HG03159 (cell line): ENCODE measurements around the gene TIGD3.

Experiments
- ATAC-seq: cut with Tn5 transposase; IDR thresholded peaks from one replicate; pipeline ENCODE4 v1.9.1; 2021; ENCODE audit warnings: mild to moderate bottlenecking, moderate library complexity; ENCODE audit not compliant: unreplicated experiment

Gene TIGD3

GRCh38 chr11:65388731-65389130 lies 34.2 kb downstream of the TIGD3 start:
- ATAC-seq = no peak

- no peak for ATAC-seq
These were observed 34.9 kb downstream of the TIGD3 start for GRCh38 chr11:65389294-65389980.

GRCh38 chr11:65390099-65390941 lies 35.8 kb downstream of the TIGD3 start:
- ATAC-seq = no peak

GRCh38 chr11:65390996-65391395 lies 36.4 kb downstream of the TIGD3 start:
- no peak for ATAC-seq

GRCh38 chr11:65392186-65392829 lies 37.8 kb downstream of the TIGD3 start:
- no peak for ATAC-seq

- ATAC-seq = no peak
These were observed 38.3 kb downstream of the TIGD3 start for GRCh38 chr11:65392899-65393298.

- ATAC-seq = no peak
These were observed 39.0 kb downstream of the TIGD3 start for GRCh38 chr11:65393513-65394079.

GRCh38 chr11:65394125-65394536 lies 39.6 kb downstream of the TIGD3 start:
- no peak for ATAC-seq

- no peak for ATAC-seq
These were observed 41.5 kb downstream of the TIGD3 start for GRCh38 chr11:65395961-65396530.

GRCh38 chr11:65396769-65397745 lies 42.5 kb downstream of the TIGD3 start:
- ATAC-seq = no peak

GRCh38 chr11:65398362-65398910 lies 43.9 kb downstream of the TIGD3 start:
- no peak for ATAC-seq

GRCh38 chr11:65399249-65399648 lies 44.7 kb downstream of the TIGD3 start:
- no peak for ATAC-seq

GRCh38 chr11:65399845-65400244 lies 45.3 kb downstream of the TIGD3 start:
- ATAC-seq = no peak

- no peak for ATAC-seq
These were observed 45.9 kb downstream of the TIGD3 start for GRCh38 chr11:65400307-65401072.

GRCh38 chr11:65401073-65401802 lies 46.7 kb downstream of the TIGD3 start:
- ATAC-seq = no peak

- no peak for ATAC-seq
These were observed 47.3 kb downstream of the TIGD3 start for GRCh38 chr11:65401803-65402248.

- ATAC-seq = no peak
These were observed 48.2 kb downstream of the TIGD3 start for GRCh38 chr11:65402790-65403189.

- ATAC-seq = no peak
These were observed 49.1 kb downstream of the TIGD3 start for GRCh38 chr11:65403607-65404121.
